Smooth muscle cell (in vitro differentiated cells): Measurements from ENCODE around the gene PHF21B. TPM values are rescaled to one million over a fixed set of nuclear protein-coding genes. Genes with fewer than 3 reads are reported as not detected.

Experiments
- DNase-seq: peaks from one replicate; lab custom pipeline; 2025; ENCODE audit not compliant: unreplicated experiment; lab: John Stamatoyannopoulos, UW
- H2AFZ ChIP-seq: fragments of 200-600 bp; sonication (generic); 2 replicates; pipeline ENCODE4 v1.6.0; 2016; ENCODE audit warnings: antibody characterized with exemption, low read depth, mild to moderate bottlenecking
- H3F3A ChIP-seq: fragments of 200-600 bp; sonication (generic); 2 replicates; pipeline ENCODE4 v1.6.0; 2017; ENCODE audit warnings: antibody characterized with exemption, low read depth
- H3K27ac ChIP-seq: fragments of 200-600 bp; sonication (generic); 2 replicates; pipeline ENCODE4 v1.5.1; 2016; ENCODE audit warnings: low read depth, mild to moderate bottlenecking
- H3K27me3 ChIP-seq: fragments of 200-600 bp; sonication (generic); 2 replicates; pipeline ENCODE4 v1.6.1; 2016; ENCODE audit warnings: low read depth, mild to moderate bottlenecking
- H3K36me3 ChIP-seq: fragments of 200-600 bp; sonication (generic); 2 replicates; pipeline ENCODE4 v1.5.1; 2016; ENCODE audit warnings: low read depth
- H3K4me1 ChIP-seq: fragments of 200-600 bp; sonication (generic); 2 replicates; pipeline ENCODE4 v1.5.1; 2016; ENCODE audit warnings: low read depth
- H3K4me2 ChIP-seq: fragments of 200-600 bp; sonication (generic); 2 replicates; pipeline ENCODE4 v1.6.0; 2016; ENCODE audit warnings: mild to moderate bottlenecking
- H3K4me3 ChIP-seq: fragments of 200-600 bp; sonication (generic); 2 replicates; pipeline ENCODE4 v1.5.1; 2016; ENCODE audit warnings: mild to moderate bottlenecking
- H3K79me2 ChIP-seq: fragments of 200-600 bp; sonication (generic); 2 replicates; pipeline ENCODE4 v1.6.0; 2016; ENCODE audit warnings: low read depth, mild to moderate bottlenecking
- H3K9ac ChIP-seq: fragments of 200-600 bp; sonication (generic); 2 replicates; pipeline ENCODE4 v1.6.0; 2016; ENCODE audit warnings: low read depth
- H3K9me3 ChIP-seq: fragments of 200-600 bp; sonication (generic); replicated peaks from 2 replicates; pipeline ENCODE4 v1.5.1; 2016; ENCODE audit warnings: low read depth
- H4K20me1 ChIP-seq: fragments of 200-600 bp; sonication (generic); 2 replicates; pipeline ENCODE4 v1.6.0; 2016; ENCODE audit warnings: low read depth
- WGBS: methylation state at CpG from one replicate; pipeline ENCODE4 v1.1.7; 2016; ENCODE audit warnings: low lambda C conversion rate; 5-methylcytosine and 5-hydroxymethylcytosine counted together
- polyA plus RNA-seq: library from polyadenylated mRNA; unstranded; fragments of >200 nt; fragmentation: Nextera tagmentation; extraction: Ambion mirVana; gene quantifications from 2 replicates; pipeline ENCODE4 v1.2.1, GENCODE V29; 2016
- total RNA-seq: library from RNA; depleted of rRNA; stranded (reverse); fragments of >200 nt; gene quantifications from 2 replicates; pipeline ENCODE4 v1.2.3, GENCODE V29; 2014
- TF ChIP-seq, protein P1 (sequence below): fragments of 200-600 bp; sonication (generic); IDR thresholded peaks from 2 replicates; pipeline ENCODE4 v1.5.1; 2017; ENCODE audit warnings: borderline replicate concordance, mild to moderate bottlenecking, antibody characterized with exemption; ENCODE audit not compliant: insufficient read depth, poor library complexity, severe bottlenecking

PHF21B gene
- total and polyA plus RNA-seq, 2 experiments from 2014 or later = 0.13 TPM

- H3K9me3 ChIP-seq = no peaks in the 10 kb centered on the region
- H3K79me2 ChIP-seq = no peaks in the 10 kb centered on the region
- TF ChIP-seq, protein P1, sequence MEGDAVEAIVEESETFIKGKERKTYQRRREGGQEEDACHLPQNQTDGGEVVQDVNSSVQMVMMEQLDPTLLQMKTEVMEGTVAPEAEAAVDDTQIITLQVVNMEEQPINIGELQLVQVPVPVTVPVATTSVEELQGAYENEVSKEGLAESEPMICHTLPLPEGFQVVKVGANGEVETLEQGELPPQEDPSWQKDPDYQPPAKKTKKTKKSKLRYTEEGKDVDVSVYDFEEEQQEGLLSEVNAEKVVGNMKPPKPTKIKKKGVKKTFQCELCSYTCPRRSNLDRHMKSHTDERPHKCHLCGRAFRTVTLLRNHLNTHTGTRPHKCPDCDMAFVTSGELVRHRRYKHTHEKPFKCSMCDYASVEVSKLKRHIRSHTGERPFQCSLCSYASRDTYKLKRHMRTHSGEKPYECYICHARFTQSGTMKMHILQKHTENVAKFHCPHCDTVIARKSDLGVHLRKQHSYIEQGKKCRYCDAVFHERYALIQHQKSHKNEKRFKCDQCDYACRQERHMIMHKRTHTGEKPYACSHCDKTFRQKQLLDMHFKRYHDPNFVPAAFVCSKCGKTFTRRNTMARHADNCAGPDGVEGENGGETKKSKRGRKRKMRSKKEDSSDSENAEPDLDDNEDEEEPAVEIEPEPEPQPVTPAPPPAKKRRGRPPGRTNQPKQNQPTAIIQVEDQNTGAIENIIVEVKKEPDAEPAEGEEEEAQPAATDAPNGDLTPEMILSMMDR = no peak
- H2AFZ ChIP-seq = no peak overlapping the region
- H3K4me1 ChIP-seq = no peaks in the 10 kb centered on the region
- H3F3A ChIP-seq = no peaks in the 10 kb centered on the region
- no peaks in the 10 kb centered on the region for H3K36me3 ChIP-seq
- no peaks in the 10 kb centered on the region for H4K20me1 ChIP-seq
- no peak overlapping the region for H3K4me2 ChIP-seq
- no peak overlapping the region for H3K9ac ChIP-seq
- no peaks in the 10 kb centered on the region for H3K27me3 ChIP-seq
- DNase-seq = no peak
- 94% methylated on average over 16 of the region's 16 CpGs for WGBS
- no peak overlapping the region for H3K27ac ChIP-seq
- H3K4me3 ChIP-seq = no peak overlapping the region
Measured at GRCh38 chr22:44936201-44936600, 73.6 kb downstream of the PHF21B start.

GRCh38 chr22:44935724-44936123, 74.1 kb downstream of the PHF21B start:
- no peak overlapping the region for H3K9ac ChIP-seq
- 86% methylated on average over 11 of the region's 11 CpGs for WGBS
- no peaks in the 10 kb centered on the region for H4K20me1 ChIP-seq
- no peaks in the 10 kb centered on the region for H3K27me3 ChIP-seq
- no peaks in the 10 kb centered on the region for H3K79me2 ChIP-seq
- no peak overlapping the region for H3K4me2 ChIP-seq
- no peaks in the 10 kb centered on the region for H3F3A ChIP-seq
- no peak overlapping the region for H3K27ac ChIP-seq
- TF ChIP-seq, protein P1 = no peak
- no peak overlapping the region for H3K4me3 ChIP-seq
- no peak overlapping the region for H2AFZ ChIP-seq
- H3K9me3 ChIP-seq = no peaks in the 10 kb centered on the region
- H3K36me3 ChIP-seq = no peaks in the 10 kb centered on the region
- H3K4me1 ChIP-seq = no peaks in the 10 kb centered on the region
- DNase-seq = no peak

- H2AFZ ChIP-seq = no peak overlapping the region
- DNase-seq = no peak
- no peaks in the 10 kb centered on the region for H3K9me3 ChIP-seq
- H4K20me1 ChIP-seq = no peaks in the 10 kb centered on the region
- H3K79me2 ChIP-seq = no peaks in the 10 kb centered on the region
- H3K4me3 ChIP-seq = no peak overlapping the region
- TF ChIP-seq, protein P1 = no peak
- H3F3A ChIP-seq = no peaks in the 10 kb centered on the region
- H3K27ac ChIP-seq = no peak overlapping the region
- no peaks in the 10 kb centered on the region for H3K27me3 ChIP-seq
- 76% methylated on average over 6 of the region's 6 CpGs for WGBS
- H3K36me3 ChIP-seq = no peaks in the 10 kb centered on the region
- H3K4me1 ChIP-seq = no peaks in the 10 kb centered on the region
- H3K4me2 ChIP-seq = no peak overlapping the region
- H3K9ac ChIP-seq = no peak overlapping the region
Measured at GRCh38 chr22:44934454-44934735, 75.4 kb downstream of the PHF21B start.

DNA sequence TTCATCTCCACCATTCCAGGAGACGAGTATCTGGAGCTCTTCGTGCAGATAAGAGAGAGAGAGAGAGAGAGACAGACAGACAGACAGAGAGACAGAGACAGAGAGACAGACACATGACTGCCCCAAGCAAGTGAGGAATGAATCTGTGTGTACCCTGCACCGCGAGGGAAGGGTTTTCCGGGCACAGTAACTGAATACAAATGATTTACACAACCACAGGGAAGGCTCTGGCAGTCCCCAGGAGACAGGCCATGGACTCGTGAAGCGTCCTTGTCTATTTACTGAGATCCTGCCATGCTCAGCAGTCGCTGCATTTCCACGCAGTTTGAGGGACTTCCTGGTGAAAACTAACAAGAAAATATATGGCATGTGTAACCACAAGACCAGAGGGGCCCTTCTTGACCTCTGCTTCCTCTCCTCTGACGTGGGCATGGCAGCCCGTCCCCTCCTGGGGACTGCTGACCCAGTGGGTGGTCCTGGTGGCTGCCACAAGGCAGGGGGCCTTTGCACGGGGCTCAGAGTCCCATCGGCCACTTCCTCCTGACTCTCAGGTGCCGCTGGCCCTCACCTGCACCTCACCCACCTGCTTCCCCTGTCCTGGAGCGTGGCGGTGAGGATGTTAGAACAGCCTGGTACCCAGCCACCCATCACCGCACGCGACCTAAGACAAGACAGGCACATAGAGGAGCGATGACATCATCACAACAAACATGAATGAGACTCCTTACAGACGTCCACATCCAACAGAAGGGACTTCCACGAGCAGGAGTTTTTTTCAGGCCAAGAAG, 75.9 kb downstream of the PHF21B start:
- 80% methylated on average over 22 of the region's 22 CpGs for WGBS
- TF ChIP-seq, protein P1 = no peak

More for the DNA sequence above, 75.9 kb downstream of the PHF21B start:
- Histone ChIP-seq H3F3A (no peaks in the 10 kb centered on the region), H3K27ac (no peak overlapping the region), H3K79me2 (no peaks in the 10 kb centered on the region), H3K4me1 (no peaks in the 10 kb centered on the region), H3K9ac (no peak overlapping the region), H3K36me3 (no peaks in the 10 kb centered on the region), H4K20me1 (no peaks in the 10 kb centered on the region), H3K9me3 (no peaks in the 10 kb centered on the region), H3K27me3 (no peaks in the 10 kb centered on the region), H3K4me2 (no peak overlapping the region), H3K4me3 (no peak overlapping the region), H2AFZ (no peak overlapping the region)
- DNase-seq = no peak
